Cerebellar nuclear complex (tissue), 1 donor: Measurements from ENCODE around the gene RFTN1.

Experiments used
- DNase-seq, 2 experiments: peaks; one replicate each; lab custom pipeline; 2025; lab: John Stamatoyannopoulos, UW

The RFTN1 gene

DNA sequence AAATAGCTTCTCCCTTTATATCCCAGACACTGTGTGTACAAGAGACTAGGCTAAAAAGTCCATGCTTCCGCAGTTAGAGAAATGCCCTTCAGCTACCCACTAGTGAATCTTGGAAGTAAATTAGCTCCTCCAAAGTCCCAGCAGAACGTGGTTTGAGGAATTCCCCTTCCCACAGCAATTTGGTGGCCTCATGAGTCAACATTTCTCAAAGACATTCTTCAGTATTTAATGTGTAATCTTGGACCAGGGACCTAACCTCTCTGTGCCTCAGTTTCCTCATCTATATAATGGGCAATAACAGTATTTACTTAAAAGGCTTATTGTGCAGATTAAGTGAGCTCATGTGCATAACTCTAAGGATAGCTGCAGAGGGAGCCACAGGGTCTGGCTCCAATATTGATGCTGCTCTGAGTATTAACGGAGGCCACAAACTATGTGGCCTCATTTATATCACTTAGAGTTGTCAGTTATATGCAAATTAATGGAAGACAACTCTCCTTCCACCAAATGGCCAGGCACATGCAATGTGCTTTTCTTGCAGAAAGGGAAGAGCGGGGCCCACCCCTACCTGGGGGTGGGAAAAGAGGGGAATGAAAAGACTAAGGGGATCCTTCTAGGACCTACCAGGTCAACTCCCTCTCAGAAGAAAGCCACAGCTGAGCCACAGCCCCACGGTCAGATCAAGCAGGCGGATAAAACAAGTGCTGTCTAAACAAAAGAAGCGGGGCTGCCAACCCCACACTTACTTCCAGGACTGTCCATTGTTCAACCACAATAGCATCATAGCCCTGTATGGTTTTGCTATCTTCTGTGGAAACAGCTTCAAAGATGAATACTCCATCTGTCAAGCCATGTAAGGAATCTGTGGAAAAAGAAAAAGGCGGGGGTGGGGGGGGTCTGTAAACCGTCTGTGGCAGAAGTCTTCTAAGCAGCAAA lies 156.0 kb downstream of the RFTN1 start:
- DNase-seq = no peak

DNA sequence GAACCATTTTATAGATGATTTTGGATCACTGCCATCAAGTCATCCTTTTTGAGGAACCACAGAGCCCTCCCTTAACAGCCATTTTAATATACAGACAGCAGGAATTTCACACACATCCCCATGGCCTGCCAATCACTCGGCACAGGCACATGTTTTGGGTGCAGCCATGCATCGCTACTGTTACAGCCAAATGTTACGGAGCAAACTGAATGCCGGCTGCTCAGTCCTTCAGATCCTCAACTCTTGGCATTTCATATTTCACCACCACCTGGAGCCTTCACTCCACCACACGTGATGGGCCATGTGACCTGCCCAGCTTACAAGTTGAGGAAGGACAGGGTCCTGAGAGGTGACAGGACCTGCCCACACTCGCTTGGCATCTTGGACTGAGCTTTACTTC lies 157.7 kb downstream of the RFTN1 start:
- DNase-seq = no peak

DNA sequence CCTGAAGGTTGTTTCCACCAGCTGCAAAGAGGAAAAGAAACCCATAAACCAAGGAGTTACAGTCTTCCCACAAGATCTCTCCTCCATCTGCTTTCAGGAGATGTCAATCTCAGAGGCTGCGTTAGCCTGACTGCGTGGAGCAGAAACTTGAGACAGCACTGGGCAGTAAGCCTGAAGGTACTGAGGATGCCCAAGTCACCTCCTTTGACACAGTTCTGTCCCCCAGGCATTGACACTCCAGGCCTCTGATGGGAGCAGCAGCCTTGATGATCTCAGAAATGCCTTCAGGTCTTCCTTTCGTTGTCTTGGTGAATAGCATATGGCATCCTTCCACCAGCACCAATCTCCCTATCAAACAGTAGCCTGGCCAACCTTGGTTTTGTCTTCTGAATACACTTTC lies 159.2 kb downstream of the RFTN1 start:
- no peak for DNase-seq

GRCh38 chr3:16352428-16352827 lies 161.1 kb downstream of the RFTN1 start:
- DNase-seq = no peak

DNA sequence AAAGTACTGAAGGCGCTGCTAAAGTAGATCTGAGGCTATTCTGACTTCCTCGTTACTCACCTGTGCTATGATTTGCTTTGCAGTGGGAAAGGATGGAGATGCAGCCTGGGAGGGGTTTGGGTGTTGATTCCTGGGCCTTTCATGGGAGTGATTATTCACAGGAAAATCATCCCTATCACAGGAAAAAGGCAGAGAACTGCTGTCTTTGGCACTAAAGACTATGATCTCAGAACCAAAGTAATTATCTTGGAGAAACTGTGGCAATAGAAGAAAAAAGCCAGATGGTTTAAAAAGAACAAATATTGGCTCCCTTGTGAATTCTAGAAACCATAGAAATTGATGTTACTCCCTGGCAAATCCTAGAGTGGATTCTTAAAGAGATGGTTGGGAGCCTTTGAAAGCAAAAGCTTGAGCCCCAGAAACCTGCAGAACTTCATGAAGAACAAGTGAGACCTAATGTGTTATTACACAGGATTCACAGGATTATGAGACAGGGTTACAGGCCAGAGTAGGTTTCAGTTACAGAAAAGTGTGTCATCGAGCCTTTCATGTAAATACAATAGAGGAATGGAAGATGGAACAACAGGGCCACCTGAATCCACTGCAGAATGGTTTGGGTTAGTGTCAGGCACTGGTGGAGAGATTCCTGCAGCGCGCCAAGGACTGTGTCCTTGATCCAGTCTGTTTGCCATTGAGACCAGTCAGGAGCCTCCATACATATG lies 162.7 kb downstream of the RFTN1 start:
- no peak for DNase-seq

- no peak for DNase-seq
Observed at GRCh38 chr3:16349986-16350596, 163.4 kb downstream of the RFTN1 start.

DNA sequence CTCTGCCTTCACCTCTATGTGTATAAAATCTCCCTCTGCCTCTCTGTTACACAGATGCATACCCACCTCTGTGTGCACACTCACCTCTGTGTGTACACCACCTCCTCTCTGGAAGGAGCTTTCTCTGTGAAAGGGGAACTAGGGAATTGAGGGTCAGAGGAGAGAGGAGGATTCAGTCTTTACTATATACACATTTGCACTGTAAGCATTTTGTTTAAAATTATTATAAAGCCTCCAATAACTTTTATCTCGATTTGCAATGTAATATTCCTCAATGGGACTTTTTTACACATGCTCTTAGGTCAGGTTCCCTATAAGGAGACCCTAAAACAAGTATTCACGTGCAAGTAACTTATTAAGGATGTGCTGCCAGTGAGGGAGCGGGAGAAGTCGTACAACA lies 166.0 kb downstream of the RFTN1 start:
- no peak for DNase-seq

DNA sequence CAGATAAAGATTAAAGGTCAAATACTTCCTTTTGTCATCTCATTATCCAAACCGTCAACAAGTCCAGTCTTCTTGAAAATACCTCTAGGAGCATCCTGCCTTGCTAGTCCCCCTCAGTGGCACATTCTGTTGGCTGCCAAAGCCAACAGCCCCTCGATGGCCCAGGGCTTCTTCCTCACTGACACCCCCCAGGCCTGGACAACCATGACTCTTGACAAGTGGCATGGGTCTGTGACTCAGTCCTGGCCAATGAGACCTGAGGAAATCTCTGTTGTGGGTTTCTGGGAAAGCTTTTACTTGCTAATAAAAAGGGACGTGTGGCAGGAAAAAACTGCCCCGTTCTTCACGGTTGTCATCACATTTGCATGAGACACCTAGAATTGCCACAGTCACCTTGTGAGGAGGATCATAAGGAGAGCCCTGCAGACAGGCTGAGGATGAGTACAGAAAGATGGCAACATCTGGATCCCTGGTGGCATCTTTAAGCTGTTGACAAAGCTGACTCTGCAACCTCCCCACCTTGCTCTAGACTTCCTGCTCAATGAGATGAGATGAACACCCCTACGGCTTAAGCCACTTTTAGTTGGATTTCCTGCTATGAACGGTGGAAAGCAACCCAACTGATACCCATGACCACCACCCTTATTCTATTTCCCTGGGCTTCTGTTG lies 167.0 kb downstream of the RFTN1 start:
- DNase-seq = no peak

GRCh38 chr3:16343101-16343500 lies 170.4 kb downstream of the RFTN1 start:
- DNase-seq = no peak

DNA sequence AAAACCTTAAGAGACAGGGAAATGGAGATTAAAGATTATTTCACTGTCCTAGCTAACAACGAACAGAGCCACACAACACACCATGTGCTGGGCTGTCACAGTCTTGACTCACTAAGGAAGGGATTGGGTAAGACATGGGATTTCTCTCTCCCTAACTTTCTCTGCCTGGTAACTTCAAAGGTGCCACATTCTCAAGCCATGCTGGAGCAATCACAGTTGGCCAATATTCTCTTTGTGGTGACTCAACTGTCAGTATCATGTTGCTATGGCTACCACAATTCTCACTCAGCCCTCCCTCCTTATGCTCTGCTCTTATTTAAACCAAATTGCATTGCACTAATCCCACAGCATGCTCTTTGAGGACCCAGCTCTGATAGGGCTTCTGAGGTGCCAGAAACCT lies 174.5 kb downstream of the RFTN1 start:
- no peak for DNase-seq

DNA sequence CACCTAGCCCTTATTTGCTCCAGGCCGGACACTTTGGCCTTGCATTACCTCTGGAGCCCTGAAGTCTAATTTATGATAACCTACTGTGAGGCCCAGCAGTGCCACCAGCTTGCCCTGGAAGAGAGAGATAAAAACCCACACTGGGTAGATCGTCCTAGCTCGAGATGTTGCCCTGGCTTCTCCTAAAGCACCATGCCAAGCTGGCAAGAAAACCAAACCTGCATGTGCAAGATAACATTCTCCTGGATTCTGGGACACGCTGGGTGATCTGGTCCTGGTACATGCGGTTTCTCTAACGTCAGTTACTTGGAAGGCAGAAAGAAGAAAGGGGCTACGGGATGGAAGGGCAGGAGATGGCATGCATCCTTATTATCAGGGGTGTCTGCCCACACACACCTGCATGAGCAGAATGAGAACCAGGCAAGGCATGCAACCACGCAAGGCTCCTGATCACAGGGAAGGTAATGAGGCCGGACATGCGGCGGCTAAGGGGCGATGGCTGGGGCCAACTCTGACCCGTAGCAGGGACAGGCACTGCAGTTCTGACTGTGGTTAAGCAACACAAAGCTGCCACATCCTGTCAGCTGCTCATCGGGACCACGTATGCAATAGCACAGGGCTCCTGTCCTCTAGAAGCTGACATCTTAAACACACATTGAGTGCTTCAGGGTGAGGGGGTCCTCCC lies 175.5 kb downstream of the RFTN1 start:
- DNase-seq = no peak

- no peak for DNase-seq
Observed at GRCh38 chr3:16336825-16337224, 176.7 kb downstream of the RFTN1 start.

GRCh38 chr3:16335772-16336645 lies 177.5 kb downstream of the RFTN1 start:
- no peak for DNase-seq

- no peak for DNase-seq
Observed at GRCh38 chr3:16335333-16335732, 178.2 kb downstream of the RFTN1 start.

- DNase-seq = no peak
Observed at GRCh38 chr3:16334909-16335308, 178.6 kb downstream of the RFTN1 start.

GRCh38 chr3:16332904-16333426 lies 180.5 kb downstream of the RFTN1 start:
- no peak for DNase-seq

DNA sequence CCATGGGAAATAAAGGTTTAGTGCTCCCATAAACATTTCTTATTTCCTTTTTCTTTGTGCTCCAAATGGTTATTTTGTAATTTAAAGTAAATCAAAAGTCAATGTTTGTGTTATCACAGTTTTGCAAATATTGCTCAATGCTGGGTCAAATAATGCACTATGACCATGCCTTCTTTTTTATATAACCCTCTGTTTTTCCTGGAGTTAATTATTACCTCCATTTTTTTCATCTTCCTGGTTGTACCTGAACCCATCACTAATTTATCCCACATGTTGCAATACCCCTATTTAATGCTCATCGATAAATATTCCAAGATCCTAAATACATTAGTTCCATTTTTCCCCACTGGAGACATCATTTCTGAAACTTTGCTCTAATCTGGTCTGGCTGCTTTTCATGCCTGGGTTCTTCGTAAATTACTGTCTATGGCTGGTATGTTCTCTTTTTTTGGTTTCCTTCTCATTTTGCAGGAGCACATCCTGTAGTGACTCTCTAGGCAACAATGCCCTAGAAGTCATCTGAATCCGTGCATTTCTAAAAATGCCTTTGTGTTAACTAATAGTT lies 182.1 kb downstream of the RFTN1 start:
- no peak for DNase-seq

GRCh38 chr3:16330351-16330750 lies 183.1 kb downstream of the RFTN1 start:
- DNase-seq = no peak

GRCh38 chr3:16329826-16330129 lies 183.7 kb downstream of the RFTN1 start:
- DNase-seq = no peak
